Activated naive CD8-positive, alpha-beta T cell treated with anti-CD3 and anti-CD28 coated beads, Interleukin-2, amount 50 U/mL, for 24 hours (primary cell): ENCODE measurements around the gene PAXX.

Experiments used
- ATAC-seq: fragments of 150-1000 bp; cut with Tn5 transposase; one replicate; pipeline ENCODE4 v1.10.0; 2021
- DNase-seq: peaks from one replicate; pipeline ENCODE4 v3.0.0; 2021
- H3K27ac Mint-ChIP-seq: one replicate; pipeline ENCODE4 v1.8.0; 2021; ENCODE audit warnings: mild to moderate bottlenecking, mixed read lengths
- H3K27me3 Mint-ChIP-seq: one replicate; pipeline ENCODE4 v1.8.0; 2021; ENCODE audit warnings: mixed read lengths
- H3K36me3 Mint-ChIP-seq: one replicate; pipeline ENCODE4 v1.8.0; 2021; ENCODE audit warnings: low read depth, mixed read lengths
- H3K4me1 Mint-ChIP-seq: one replicate; pipeline ENCODE4 v1.8.0; 2021; ENCODE audit warnings: mixed read lengths
- H3K4me3 Mint-ChIP-seq: one replicate; pipeline ENCODE4 v1.8.0; 2021; ENCODE audit warnings: mild to moderate bottlenecking, moderate library complexity, mixed read lengths
- H3K9me3 Mint-ChIP-seq: one replicate; pipeline ENCODE4 v1.8.0; 2021; ENCODE audit warnings: mixed read lengths

The PAXX gene

GRCh38 chr9:137009217-137009616 is 17.0 kb downstream of the PAXX start:
- Mint-ChIP-seq H3K27me3 (no peaks in the 10 kb centered on the region), H3K4me1 (peaks cover 14% of the 10 kb centered on the region), H3K27ac (no peak overlapping the region), H3K36me3 (no peaks in the 10 kb centered on the region), H3K4me3 (no peak overlapping the region), H3K9me3 (no peaks in the 10 kb centered on the region)
- no peak for DNase-seq
- ATAC-seq, result no peak

- DNase-seq (no peak), ATAC-seq (no peak)
- no peaks in the 10 kb centered on the region for H3K9me3 Mint-ChIP-seq
- H3K27ac Mint-ChIP-seq, result no peak overlapping the region
- H3K36me3 Mint-ChIP-seq, result no peaks in the 10 kb centered on the region
- H3K4me1 Mint-ChIP-seq, result peaks cover 9% of the 10 kb centered on the region
- no peaks in the 10 kb centered on the region for H3K27me3 Mint-ChIP-seq
- no peak overlapping the region for H3K4me3 Mint-ChIP-seq
Observed at GRCh38 chr9:137009938-137010732, 17.9 kb downstream of the PAXX start.

GRCh38 chr9:137011156-137011555 is 18.9 kb downstream of the PAXX start:
- Mint-ChIP-seq H3K4me1 (peaks cover 5% of the 10 kb centered on the region), H3K36me3 (no peaks in the 10 kb centered on the region), H3K9me3 (no peaks in the 10 kb centered on the region), H3K27me3 (no peaks in the 10 kb centered on the region), H3K4me3 (no peak overlapping the region), H3K27ac (no peak overlapping the region)
- no peak for DNase-seq
- no peak for ATAC-seq

GRCh38 chr9:137011907-137012675 is 19.9 kb downstream of the PAXX start:
- H3K27ac Mint-ChIP-seq, result no peak overlapping the region
- no peaks in the 10 kb centered on the region for H3K36me3 Mint-ChIP-seq
- H3K27me3 Mint-ChIP-seq, result no peaks in the 10 kb centered on the region
- no peak for DNase-seq
- H3K9me3 Mint-ChIP-seq, result no peaks in the 10 kb centered on the region
- no peak overlapping the region for H3K4me3 Mint-ChIP-seq
- H3K4me1 Mint-ChIP-seq, result no peaks in the 10 kb centered on the region
- no peak for ATAC-seq

GRCh38 chr9:137012694-137013570 is 20.7 kb downstream of the PAXX start:
- H3K27me3 Mint-ChIP-seq, result no peaks in the 10 kb centered on the region
- H3K4me3 Mint-ChIP-seq, result no peak overlapping the region
- no peak for ATAC-seq
- H3K9me3 Mint-ChIP-seq, result no peaks in the 10 kb centered on the region
- DNase-seq, result no peak
- H3K27ac Mint-ChIP-seq, result no peak overlapping the region
- H3K4me1 Mint-ChIP-seq, result no peaks in the 10 kb centered on the region
- H3K36me3 Mint-ChIP-seq, result no peaks in the 10 kb centered on the region

GRCh38 chr9:137013571-137013940 is 21.3 kb downstream of the PAXX start:
- H3K9me3 Mint-ChIP-seq, result no peaks in the 10 kb centered on the region
- no peak overlapping the region for H3K27ac Mint-ChIP-seq
- DNase-seq (no peak), ATAC-seq (no peak)
- H3K36me3 Mint-ChIP-seq, result no peaks in the 10 kb centered on the region
- H3K4me3 Mint-ChIP-seq, result no peak overlapping the region
- no peaks in the 10 kb centered on the region for H3K4me1 Mint-ChIP-seq
- no peaks in the 10 kb centered on the region for H3K27me3 Mint-ChIP-seq

GRCh38 chr9:137014166-137014565 is 21.9 kb downstream of the PAXX start:
- H3K27me3 Mint-ChIP-seq, result no peaks in the 10 kb centered on the region
- H3K4me3 Mint-ChIP-seq, result no peak overlapping the region
- no peaks in the 10 kb centered on the region for H3K36me3 Mint-ChIP-seq
- ATAC-seq (no peak), DNase-seq (no peak)
- H3K4me1 Mint-ChIP-seq, result no peaks in the 10 kb centered on the region
- H3K9me3 Mint-ChIP-seq, result no peaks in the 10 kb centered on the region
- H3K27ac Mint-ChIP-seq, result no peak overlapping the region

GRCh38 chr9:137014776-137015539 is 22.7 kb downstream of the PAXX start:
- Mint-ChIP-seq H3K4me3 (no peak overlapping the region), H3K27me3 (no peaks in the 10 kb centered on the region), H3K27ac (no peak overlapping the region), H3K9me3 (no peaks in the 10 kb centered on the region), H3K4me1 (no peaks in the 10 kb centered on the region), H3K36me3 (no peaks in the 10 kb centered on the region)
- ATAC-seq, result no peak
- no peak for DNase-seq

GRCh38 chr9:137015540-137015930 is 23.3 kb downstream of the PAXX start:
- ATAC-seq (no peak), DNase-seq (no peak)
- Mint-ChIP-seq H3K9me3 (no peaks in the 10 kb centered on the region), H3K27ac (no peak overlapping the region), H3K36me3 (no peaks in the 10 kb centered on the region), H3K4me1 (no peaks in the 10 kb centered on the region), H3K4me3 (no peak overlapping the region), H3K27me3 (no peaks in the 10 kb centered on the region)

GRCh38 chr9:137015976-137016375 is 23.8 kb downstream of the PAXX start:
- Mint-ChIP-seq H3K9me3 (no peaks in the 10 kb centered on the region), H3K27me3 (no peaks in the 10 kb centered on the region), H3K4me1 (no peaks in the 10 kb centered on the region), H3K27ac (no peak overlapping the region), H3K4me3 (no peak overlapping the region), H3K36me3 (no peaks in the 10 kb centered on the region)
- DNase-seq (no peak), ATAC-seq (no peak)

- Mint-ChIP-seq H3K9me3 (no peaks in the 10 kb centered on the region), H3K36me3 (no peaks in the 10 kb centered on the region), H3K4me1 (no peaks in the 10 kb centered on the region), H3K27me3 (no peaks in the 10 kb centered on the region), H3K27ac (no peak overlapping the region), H3K4me3 (no peak overlapping the region)
- DNase-seq (no peak), ATAC-seq (no peak)
Observed at GRCh38 chr9:137016436-137016835, 24.2 kb downstream of the PAXX start.

- no peak overlapping the region for H3K27ac Mint-ChIP-seq
- peaks cover under 1% of the 10 kb centered on the region for H3K4me1 Mint-ChIP-seq
- H3K36me3 Mint-ChIP-seq, result no peaks in the 10 kb centered on the region
- no peaks in the 10 kb centered on the region for H3K27me3 Mint-ChIP-seq
- ATAC-seq (no peak), DNase-seq (no peak)
- H3K4me3 Mint-ChIP-seq, result no peak overlapping the region
- no peaks in the 10 kb centered on the region for H3K9me3 Mint-ChIP-seq
Observed at GRCh38 chr9:137017071-137017470, 24.8 kb downstream of the PAXX start.

GRCh38 chr9:137017791-137018497 is 25.7 kb downstream of the PAXX start:
- H3K4me3 Mint-ChIP-seq, result no peak overlapping the region

More at GRCh38 chr9:137017791-137018497, 25.7 kb downstream of the PAXX start:
- Mint-ChIP-seq H3K9me3 (no peaks in the 10 kb centered on the region), H3K27me3 (no peaks in the 10 kb centered on the region), H3K4me1 (peaks cover 2% of the 10 kb centered on the region), H3K27ac (no peak overlapping the region), H3K36me3 (no peaks in the 10 kb centered on the region)
- ATAC-seq (no peak), DNase-seq (no peak)
